Measurements from ENCODE around the gene USP53.

Gene USP53

GRCh38 chr4:119212234-119212963 is at the start of gene USP53:
Gene USP53 (plus strand): TSS chr4:119212713. CDS start chr4:119239760, 27,047 bp downstream.
- no peak within 1 kb of the TSS for H3K4me2 ChIP-seq (ENCODE audit: insufficient read depth, low read length)

DNA sequence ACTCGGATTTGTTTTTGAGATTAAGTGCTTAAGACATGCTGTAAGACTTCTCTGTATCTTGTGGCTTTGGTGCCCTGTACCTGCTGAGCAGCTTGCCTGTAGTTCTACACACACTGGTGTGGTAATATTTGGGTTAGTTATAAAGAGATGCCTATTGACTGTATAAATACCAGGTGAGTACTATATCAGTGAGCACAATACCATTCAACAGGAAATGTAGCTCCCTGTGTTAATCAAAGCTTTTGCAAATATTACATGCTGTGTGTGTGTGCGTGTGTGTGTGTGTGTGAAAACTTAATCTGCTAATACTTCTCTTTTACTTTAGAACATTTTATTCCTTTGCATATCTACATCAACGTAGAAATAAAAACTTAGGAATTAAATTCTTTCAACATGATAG is 46.7 kb upstream of the USP53 start:
- H3K27me3 ChIP-seq (ENCODE audit: insufficient read depth, low read length, poor library complexity), result peaks cover 5% of the 10 kb centered on the region
- no peak overlapping the region for H3K4me3 ChIP-seq (ENCODE audit: low read depth in 1 of 2, low read length in 2 of 2)
- ATAC-seq (ENCODE audit: insufficient read depth, low read depth) (no peak), DNase-seq (no peak)
- no peak overlapping the region for H3K9ac ChIP-seq (ENCODE audit: low read depth, low read length)
- H4K20me1 ChIP-seq (ENCODE audit: insufficient read depth, low read length), result no peaks in the 10 kb centered on the region
- no peaks in the 10 kb centered on the region for H3K36me3 ChIP-seq (ENCODE audit: insufficient read depth, low read length)
- H2AFZ ChIP-seq (ENCODE audit: low read depth, low read length), result no peak overlapping the region
- H3K4me2 ChIP-seq (ENCODE audit: insufficient read depth, low read length), result no peak overlapping the region
- TF ChIP-seq CTCF (IDR thresholded peaks at IDR 0.05; ENCODE audit: borderline replicate concordance, extremely low read depth, low read length, poor library complexity, severe bottlenecking) (no peak), EZH2 (IDR thresholded peaks at IDR 0.05; ENCODE audit: borderline replicate concordance, low read depth, low read length, severe bottlenecking) (no peak)
- H3K79me2 ChIP-seq (ENCODE audit: insufficient read depth, low read length), result no peaks in the 10 kb centered on the region
- H3K9me3 ChIP-seq (ENCODE audit: insufficient read depth, low read length, severe bottlenecking), result no peaks in the 10 kb centered on the region
- H3K4me1 ChIP-seq (ENCODE audit: insufficient read depth, low read length), result no peaks in the 10 kb centered on the region
- no peak overlapping the region for H3K27ac ChIP-seq (ENCODE audit: low read length)

More at GRCh38 chr4:119212234-119212963, at the start of gene USP53:
- TF ChIP-seq CTCF (IDR thresholded peaks at IDR 0.05; ENCODE audit: borderline replicate concordance, extremely low read depth, low read length, poor library complexity, severe bottlenecking), result no peak
- Histone ChIP-seq H3K9ac (ENCODE audit: low read depth, low read length) (no peak within 1 kb of the TSS), H4K20me1 (ENCODE audit: insufficient read depth, low read length) (no peaks in the 10 kb centered on the region), H3K79me2 (ENCODE audit: insufficient read depth, low read length) (no peaks in the 10 kb centered on the region), H3K4me1 (ENCODE audit: insufficient read depth, low read length) (no peaks in the 10 kb centered on the region), H3K27ac (ENCODE audit: low read length) (no peak within 1 kb of the TSS), H3K4me3 (ENCODE audit: low read depth in 1 of 2, low read length in 2 of 2) (no peak within 1 kb of the TSS), H2AFZ (ENCODE audit: low read depth, low read length) (no peak within 1 kb of the TSS), H3K9me3 (ENCODE audit: insufficient read depth, low read length, severe bottlenecking) (no peaks in the 10 kb centered on the region), H3K36me3 (ENCODE audit: insufficient read depth, low read length) (no peaks in the 10 kb centered on the region), H3K27me3 (ENCODE audit: insufficient read depth, low read length, poor library complexity) (no peaks in the 10 kb centered on the region)
- ATAC-seq (ENCODE audit: insufficient read depth, low read depth), result no peak
- DNase-seq, result no peak

- H3K36me3 ChIP-seq (ENCODE audit: insufficient read depth, low read length), result no peaks in the 10 kb centered on the region
- H3K4me2 ChIP-seq (ENCODE audit: insufficient read depth, low read length), result no peak overlapping the region
- no peaks in the 10 kb centered on the region for H3K79me2 ChIP-seq (ENCODE audit: insufficient read depth, low read length)
- no peak for TF ChIP-seq EZH2 (IDR thresholded peaks at IDR 0.05; ENCODE audit: borderline replicate concordance, low read depth, low read length, severe bottlenecking)
- no peak for TF ChIP-seq CTCF (IDR thresholded peaks at IDR 0.05; ENCODE audit: borderline replicate concordance, extremely low read depth, low read length, poor library complexity, severe bottlenecking)
- H3K9me3 ChIP-seq (ENCODE audit: insufficient read depth, low read length, severe bottlenecking), result no peaks in the 10 kb centered on the region
- no peaks in the 10 kb centered on the region for H3K27me3 ChIP-seq (ENCODE audit: insufficient read depth, low read length, poor library complexity)
- H3K4me1 ChIP-seq (ENCODE audit: insufficient read depth, low read length), result no peaks in the 10 kb centered on the region
- DNase-seq (no peak), ATAC-seq (ENCODE audit: insufficient read depth, low read depth) (no peak)
- no peak overlapping the region for H3K4me3 ChIP-seq (ENCODE audit: low read depth in 1 of 2, low read length in 2 of 2)
- H2AFZ ChIP-seq (ENCODE audit: low read depth, low read length), result no peak overlapping the region
- no peak overlapping the region for H3K9ac ChIP-seq (ENCODE audit: low read depth, low read length)
- no peak overlapping the region for H3K27ac ChIP-seq (ENCODE audit: low read length)
- no peaks in the 10 kb centered on the region for H4K20me1 ChIP-seq (ENCODE audit: insufficient read depth, low read length)
These were observed 42.3 kb upstream of the USP53 start for GRCh38 chr4:119170195-119170594.

Data from DND-41 (cell line).